ENCODE measurements around the gene EFCAB7. TPM values are rescaled to one million over a fixed set of nuclear protein-coding genes. Genes with fewer than 3 reads are reported as not detected.

Gene EFCAB7, protein sequence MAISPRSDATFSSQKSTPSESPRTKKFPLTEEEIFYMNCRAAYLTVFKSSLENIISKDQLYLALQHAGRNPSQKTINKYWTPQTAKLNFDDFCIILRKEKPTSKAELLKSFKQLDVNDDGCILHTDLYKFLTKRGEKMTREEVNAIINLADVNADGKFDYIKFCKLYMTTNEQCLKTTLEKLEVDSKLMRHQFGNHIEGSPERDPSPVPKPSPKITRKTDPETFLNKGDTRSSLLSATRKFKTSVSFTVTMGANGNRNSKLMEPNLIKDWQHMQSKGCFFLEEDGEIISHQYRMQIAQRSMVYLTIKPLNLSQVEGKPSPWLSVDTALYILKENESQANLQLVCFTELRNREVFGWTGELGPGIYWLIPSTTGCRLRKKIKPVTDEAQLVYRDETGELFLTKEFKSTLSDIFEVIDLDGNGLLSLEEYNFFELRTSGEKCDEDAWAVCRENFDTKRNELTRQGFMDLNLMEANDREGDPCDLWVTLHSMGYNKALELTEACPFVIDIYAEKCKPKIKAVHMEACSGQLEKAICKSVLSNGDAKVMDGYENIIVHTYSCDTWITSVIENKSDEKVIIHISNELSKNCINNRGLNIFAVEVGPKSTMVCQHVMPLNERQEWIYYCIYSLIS
- total RNA-seq (2022) (7.6 and 7.9 TPM in 2 replicates), Bru-seq, nascent RNA (percentile 70 among the genes with signal in this experiment), BruChase-seq, experiment 1, labeled RNA remaining after a 6-hour chase (percentile 70 among the genes with signal in this experiment), BruChase-seq, experiment 2, labeled RNA remaining after a 2-hour chase (percentile 71 among the genes with signal in this experiment)
- long read RNA-seq, transcript EFCAB7-201 (14 exons, 2,313 nt), result major isoform, 6 of 15 reads
- long read RNA-seq, partial matches to known transcripts, result 2 of 15 reads
- long read RNA-seq, other reads (novel, unspliced or antisense), result 7 of 15 reads

DNA sequence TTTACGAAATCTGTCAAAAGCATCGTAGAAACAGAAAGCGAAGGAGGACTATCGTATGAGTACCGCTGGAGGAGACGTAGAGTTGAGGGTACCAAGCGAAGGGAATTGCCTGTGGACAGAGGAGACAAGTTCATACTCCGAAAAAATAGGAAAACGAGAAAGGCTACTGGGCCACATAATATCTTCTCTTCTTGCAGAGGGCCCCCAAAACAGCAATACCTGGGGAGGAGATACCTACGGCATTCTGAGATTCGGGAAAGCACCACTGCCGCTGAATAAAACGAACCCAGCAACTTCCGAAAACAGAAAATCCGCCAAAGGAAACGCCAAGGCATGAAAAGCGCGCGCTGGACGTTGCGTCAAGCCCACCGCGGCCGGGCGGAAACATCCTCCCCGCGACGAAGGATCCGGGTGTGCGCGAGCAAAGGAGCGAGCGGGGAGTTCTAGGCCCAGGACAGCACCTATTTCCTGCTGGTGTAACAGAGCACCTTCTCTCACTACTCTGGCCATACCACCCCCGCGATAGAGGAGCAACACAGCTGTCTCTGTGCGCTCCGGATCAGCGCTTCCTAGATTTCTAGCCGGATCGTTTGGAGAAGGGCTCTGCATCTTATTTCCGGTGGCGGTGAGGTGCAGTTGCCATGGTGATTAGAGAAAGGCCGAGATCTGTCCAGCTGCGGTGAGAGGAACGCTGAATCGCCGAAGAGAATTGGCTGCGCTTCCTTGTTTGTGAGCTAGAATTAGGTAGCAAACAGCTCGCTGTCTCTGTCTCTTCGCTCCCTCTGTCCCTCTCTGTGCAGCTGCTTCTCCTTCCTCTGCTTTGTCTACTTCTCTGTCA lies at the start of gene EFCAB7, which contains the start of gene ITGB3BP:
EFCAB7 (plus strand) TSS at position 635 of the 838 bp plus-strand sequence. CDS start 2,048 bp downstream, outside the sequence.
ITGB3BP (minus strand) TSS at position 335 of the 838 bp plus-strand sequence; CDS start at position 243, 92 bp downstream.
- peak within 1 kb of the TSS; percentile 93 for H3K4me3 Mint-ChIP-seq (ENCODE audit: unreplicated experiment)
- peak within 1 kb of the TSS; percentile 94 for H3K27ac Mint-ChIP-seq (ENCODE audit: low read depth, unreplicated experiment)
- H3K9me3 Mint-ChIP-seq (ENCODE audit: unreplicated experiment), result no peaks in the 10 kb centered on the region
- H3K4me1 Mint-ChIP-seq (ENCODE audit: insufficient read depth, unreplicated experiment), result peaks cover 26% of the 10 kb centered on the region
- DNase-seq (ENCODE audit: unreplicated experiment), result peak; percentile 95
- peaks cover 18% of the 10 kb centered on the region for H3K36me3 Mint-ChIP-seq (ENCODE audit: insufficient read depth, unreplicated experiment)
- H3K27me3 Mint-ChIP-seq (ENCODE audit: insufficient read depth, unreplicated experiment), result no peaks in the 10 kb centered on the region
- ChIA-PET POLR2A (interaction anchor here (0.7 to 4.7 kb wide), 15 partner anchors 9 to 949 kb away, joined by 3 to 43 read pairs (median 4); no protein-coding TSS in a partner anchor), CTCF (interaction anchor here (0.7 to 3.4 kb wide), 5 partner anchors 9 to 47 kb away, joined by 3 to 19 read pairs (median 3); no protein-coding TSS in a partner anchor)
- BruUV-seq (replicated peaks), result no TSS peak
- intact Hi-C loops (cut with micrococcal nuclease), result loop anchor here (5.0 to 10.0 kb wide), 2 partner anchors 196 to 1652 kb away; no protein-coding TSS in a partner anchor
- TF ChIP-seq, protein P1, sequence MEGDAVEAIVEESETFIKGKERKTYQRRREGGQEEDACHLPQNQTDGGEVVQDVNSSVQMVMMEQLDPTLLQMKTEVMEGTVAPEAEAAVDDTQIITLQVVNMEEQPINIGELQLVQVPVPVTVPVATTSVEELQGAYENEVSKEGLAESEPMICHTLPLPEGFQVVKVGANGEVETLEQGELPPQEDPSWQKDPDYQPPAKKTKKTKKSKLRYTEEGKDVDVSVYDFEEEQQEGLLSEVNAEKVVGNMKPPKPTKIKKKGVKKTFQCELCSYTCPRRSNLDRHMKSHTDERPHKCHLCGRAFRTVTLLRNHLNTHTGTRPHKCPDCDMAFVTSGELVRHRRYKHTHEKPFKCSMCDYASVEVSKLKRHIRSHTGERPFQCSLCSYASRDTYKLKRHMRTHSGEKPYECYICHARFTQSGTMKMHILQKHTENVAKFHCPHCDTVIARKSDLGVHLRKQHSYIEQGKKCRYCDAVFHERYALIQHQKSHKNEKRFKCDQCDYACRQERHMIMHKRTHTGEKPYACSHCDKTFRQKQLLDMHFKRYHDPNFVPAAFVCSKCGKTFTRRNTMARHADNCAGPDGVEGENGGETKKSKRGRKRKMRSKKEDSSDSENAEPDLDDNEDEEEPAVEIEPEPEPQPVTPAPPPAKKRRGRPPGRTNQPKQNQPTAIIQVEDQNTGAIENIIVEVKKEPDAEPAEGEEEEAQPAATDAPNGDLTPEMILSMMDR (IDR thresholded peaks at IDR 0.05; ENCODE audit: unreplicated experiment), result no peak

DNA sequence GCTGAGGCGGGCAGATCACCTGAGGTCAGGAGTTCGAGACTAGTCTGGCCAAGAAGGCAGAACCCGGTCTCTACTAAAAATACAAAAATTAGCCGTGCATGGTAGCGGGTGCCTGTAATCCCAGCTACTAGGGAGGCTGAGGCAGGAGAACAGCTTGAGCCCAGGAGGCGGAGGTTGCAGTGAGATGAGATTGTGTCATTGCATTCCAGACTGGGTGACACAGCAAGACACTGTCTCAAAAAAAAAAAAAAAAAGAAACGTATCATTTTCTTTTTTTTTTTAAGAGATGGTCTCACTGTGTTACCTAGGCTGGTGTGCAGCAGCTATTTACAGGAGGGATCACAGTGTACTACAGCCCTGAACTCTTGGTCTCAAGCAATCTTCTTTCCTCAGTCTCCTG lies 47.6 kb upstream of the EFCAB7 start:
- DNase-seq (ENCODE audit: unreplicated experiment), result peak; percentile 9
- TF ChIP-seq, protein P1 (IDR thresholded peaks at IDR 0.05; ENCODE audit: unreplicated experiment), result no peak
- Mint-ChIP-seq H3K27me3 (ENCODE audit: insufficient read depth, unreplicated experiment) (no peaks in the 10 kb centered on the region), H3K36me3 (ENCODE audit: insufficient read depth, unreplicated experiment) (no peaks in the 10 kb centered on the region), H3K4me3 (ENCODE audit: unreplicated experiment) (no peak overlapping the region), H3K4me1 (ENCODE audit: insufficient read depth, unreplicated experiment) (no peaks in the 10 kb centered on the region), H3K27ac (ENCODE audit: low read depth, unreplicated experiment) (no peak overlapping the region), H3K9me3 (ENCODE audit: unreplicated experiment) (no peaks in the 10 kb centered on the region)
- POLR2A ChIA-PET, result interaction anchor here (0.6 to 2.0 kb wide), 2 partner anchors 9 to 773 kb away, joined by 4 read pairs; no protein-coding TSS in a partner anchor
- CTCF ChIA-PET, result interaction anchor here (0.7 to 0.8 kb wide), 3 partner anchors 17 to 149 kb away, joined by 3 read pairs; no protein-coding TSS in a partner anchor
- BruUV-seq (replicated peaks), result no TSS peak
- intact Hi-C loops (cut with micrococcal nuclease), result no loop called here

DNA sequence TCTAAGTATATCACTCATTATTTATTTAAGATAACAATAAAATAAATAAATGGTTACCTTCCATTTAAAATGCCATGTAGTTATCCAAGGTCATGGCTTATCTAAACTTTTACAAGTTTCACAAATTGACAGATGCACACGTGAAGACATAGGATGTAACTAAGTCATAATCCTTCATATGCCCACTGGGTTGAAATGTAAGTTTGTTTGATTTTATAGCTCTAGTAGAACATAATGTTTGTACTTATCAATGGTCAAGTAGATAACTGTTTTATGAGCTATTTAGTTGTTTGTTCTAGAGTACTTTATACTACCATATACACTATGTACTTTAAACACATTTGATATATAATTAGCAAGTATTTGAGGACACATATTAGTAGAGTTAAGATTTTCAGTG lies 43.3 kb upstream of the EFCAB7 start:
- Mint-ChIP-seq H3K27ac (ENCODE audit: low read depth, unreplicated experiment) (no peak overlapping the region), H3K4me3 (ENCODE audit: unreplicated experiment) (no peak overlapping the region), H3K27me3 (ENCODE audit: insufficient read depth, unreplicated experiment) (no peaks in the 10 kb centered on the region), H3K36me3 (ENCODE audit: insufficient read depth, unreplicated experiment) (no peaks in the 10 kb centered on the region), H3K9me3 (ENCODE audit: unreplicated experiment) (no peaks in the 10 kb centered on the region), H3K4me1 (ENCODE audit: insufficient read depth, unreplicated experiment) (no peaks in the 10 kb centered on the region)
- BruUV-seq (replicated peaks), result no TSS peak
- DNase-seq (ENCODE audit: unreplicated experiment), result no peak
- POLR2A ChIA-PET, result no interaction called here
- intact Hi-C loops (cut with micrococcal nuclease), result no loop called here
- CTCF ChIA-PET, result no interaction called here
- TF ChIP-seq, protein P1 (IDR thresholded peaks at IDR 0.05; ENCODE audit: unreplicated experiment), result no peak
